Measurements from ENCODE around the gene TRAPPC10. TPM values are rescaled to one million over a fixed set of nuclear protein-coding genes. Genes with fewer than 3 reads are reported as not detected.

TRAPPC10 gene
- total RNA-seq, 1 experiment from 2014 or later = 32.9 TPM

- Histone ChIP-seq H3K27ac (ENCODE audit: insufficient read length, low read depth, low read length) (no peak overlapping the region), H4K8ac (replicated peaks; ENCODE audit: insufficient read length, low read depth, low read length) (no peak overlapping the region), H2BK15ac (ENCODE audit: low read depth, low read length) (no peak overlapping the region), H3K4me2 (ENCODE audit: insufficient read depth, insufficient read length, low read length) (no peak overlapping the region), H2BK12ac (ENCODE audit: insufficient read length, low read depth, low read length) (no peak overlapping the region), H3K27me3 (ENCODE audit: insufficient read depth, low read length) (no peaks in the 10 kb centered on the region), H4K5ac (ENCODE audit: insufficient read length, low read depth, low read length) (no peak overlapping the region), H3K79me2 (ENCODE audit: insufficient read depth, low read length) (no peaks in the 10 kb centered on the region), H3K23me2 (ENCODE audit: insufficient read length, low read depth, low read length, poor library complexity, severe bottlenecking) (no peaks in the 10 kb centered on the region), H3K4ac (ENCODE audit: low read depth, low read length) (no peak overlapping the region), H3K79me1 (ENCODE audit: insufficient read depth, low read depth, low read length, poor library complexity, severe bottlenecking) (no peaks in the 10 kb centered on the region), H3K9ac (ENCODE audit: extremely low read depth, insufficient read length, low read length) (no peak overlapping the region), H2AFZ (ENCODE audit: low read length) (no peak overlapping the region), H4K20me1 (ENCODE audit: control insufficient read depth, insufficient read depth, insufficient read length) (no peaks in the 10 kb centered on the region), H3K56ac (ENCODE audit: insufficient read length, low read depth, low read length) (no peak overlapping the region), H3K23ac (ENCODE audit: insufficient read length, low read depth, low read length) (no peak overlapping the region), H3K4me1 (ENCODE audit: insufficient read depth, low read length) (no peaks in the 10 kb centered on the region), H4K91ac (ENCODE audit: insufficient read length, low read depth, low read length) (no peak overlapping the region), H2AK5ac (ENCODE audit: insufficient read length, low read length) (no peak overlapping the region), H3K9me3 (ENCODE audit: control insufficient read depth, low read depth, low read length) (no peaks in the 10 kb centered on the region), H3K14ac (ENCODE audit: insufficient read depth, low read length) (no peak overlapping the region), H2BK5ac (ENCODE audit: insufficient read length, low read length) (no peak overlapping the region), H3K18ac (ENCODE audit: insufficient read length, low read depth, low read length) (no peak overlapping the region), H3T11ph (ENCODE audit: low read length) (no peak overlapping the region), H2BK20ac (ENCODE audit: low read depth, low read length, poor library complexity, severe bottlenecking) (no peak overlapping the region), H2BK120ac (ENCODE audit: low read depth, low read length, poor library complexity, severe bottlenecking) (no peak overlapping the region)
- no peaks in the 10 kb centered on the region for H3K27me3 Mint-ChIP-seq (ENCODE audit: low read depth)
- H3K4me3 Mint-ChIP-seq = no peak overlapping the region
- H3K9me3 Mint-ChIP-seq = no peaks in the 10 kb centered on the region
- peaks cover 12 to 65% (median 41%) of the 10 kb centered on the region in 3 experiments; a peak in 6 of 7 replicates for H3K36me3 Mint-ChIP-seq (ENCODE audit: insufficient read depth in 1 of 3, low read depth in 3 of 3)
- H3K4me1 Mint-ChIP-seq = no peaks in the 10 kb centered on the region
- TF ChIP-seq, protein P1, sequence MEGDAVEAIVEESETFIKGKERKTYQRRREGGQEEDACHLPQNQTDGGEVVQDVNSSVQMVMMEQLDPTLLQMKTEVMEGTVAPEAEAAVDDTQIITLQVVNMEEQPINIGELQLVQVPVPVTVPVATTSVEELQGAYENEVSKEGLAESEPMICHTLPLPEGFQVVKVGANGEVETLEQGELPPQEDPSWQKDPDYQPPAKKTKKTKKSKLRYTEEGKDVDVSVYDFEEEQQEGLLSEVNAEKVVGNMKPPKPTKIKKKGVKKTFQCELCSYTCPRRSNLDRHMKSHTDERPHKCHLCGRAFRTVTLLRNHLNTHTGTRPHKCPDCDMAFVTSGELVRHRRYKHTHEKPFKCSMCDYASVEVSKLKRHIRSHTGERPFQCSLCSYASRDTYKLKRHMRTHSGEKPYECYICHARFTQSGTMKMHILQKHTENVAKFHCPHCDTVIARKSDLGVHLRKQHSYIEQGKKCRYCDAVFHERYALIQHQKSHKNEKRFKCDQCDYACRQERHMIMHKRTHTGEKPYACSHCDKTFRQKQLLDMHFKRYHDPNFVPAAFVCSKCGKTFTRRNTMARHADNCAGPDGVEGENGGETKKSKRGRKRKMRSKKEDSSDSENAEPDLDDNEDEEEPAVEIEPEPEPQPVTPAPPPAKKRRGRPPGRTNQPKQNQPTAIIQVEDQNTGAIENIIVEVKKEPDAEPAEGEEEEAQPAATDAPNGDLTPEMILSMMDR (conservative IDR thresholded peaks at IDR 0.05) = no peak
- H3K27ac Mint-ChIP-seq = no peak overlapping the region; a peak in 1 of 7 replicates
- no peak for DNase-seq
- whole genome bisulfite sequencing (ENCODE audit: extremely low coverage, insufficient read length, low lambda C conversion rate) = no CpG with 5 or more reads among the region's 8 CpGs
These were observed 78.2 kb downstream of the TRAPPC10 start for GRCh38 chr21:44090325-44090724.

All from H9 (cell line).